ENCODE measurements around the gene DPP6.

- TF ChIP-seq POLR2AphosphoS5 (IDR thresholded peaks at IDR 0.05; ENCODE audit: borderline replicate concordance, low read depth, low read length) (no peak), EZH2 (IDR thresholded peaks at IDR 0.05) (no peak), FOXP2 (optimal IDR thresholded peaks at IDR 0.05; ENCODE audit: control extremely low read depth, extremely low read length, insufficient read depth) (no peak)
Observed at GRCh38 chr7:154931906-154932305, 879.7 kb downstream of the DPP6 start.
